ENCODE measurements around the gene RGL4.
"Not testable (repeated sequence)": the region's sequence is repeated elsewhere in the genome, so short reads cannot be mapped to it uniquely, and the experiment has no call there.

RGL4 gene

DNA sequence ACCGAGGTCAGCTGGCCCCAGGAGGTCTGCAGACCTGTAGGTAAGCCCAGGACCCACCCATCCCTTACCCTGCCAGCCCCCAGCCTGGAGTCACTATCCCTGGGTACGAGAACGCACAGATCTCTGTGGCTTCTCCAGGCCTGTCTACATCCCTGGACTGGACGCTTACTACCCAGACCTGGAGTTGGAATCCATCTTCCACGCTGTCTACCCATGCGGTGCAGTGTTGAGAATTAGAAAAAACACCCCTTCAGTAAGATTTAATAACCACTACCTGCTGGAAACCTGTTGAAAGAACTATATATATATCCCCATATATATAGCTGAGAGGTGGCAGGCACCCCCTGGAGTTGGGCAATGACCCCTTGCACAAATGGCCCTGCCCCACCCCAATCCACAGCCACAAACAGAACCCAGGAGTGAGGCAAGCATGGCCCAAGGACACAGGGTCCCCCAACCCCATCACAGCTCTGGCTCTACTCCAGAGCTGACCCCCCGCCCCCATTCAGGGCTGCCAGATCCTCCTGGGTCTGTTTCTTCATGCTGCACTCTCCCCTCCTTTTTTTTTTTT, 17.7 kb upstream of the RGL4 start:
- H3K27me3 ChIP-seq (ENCODE audit: control insufficient read depth, insufficient read depth, low read length): no peaks in the 10 kb centered on the region

DNA sequence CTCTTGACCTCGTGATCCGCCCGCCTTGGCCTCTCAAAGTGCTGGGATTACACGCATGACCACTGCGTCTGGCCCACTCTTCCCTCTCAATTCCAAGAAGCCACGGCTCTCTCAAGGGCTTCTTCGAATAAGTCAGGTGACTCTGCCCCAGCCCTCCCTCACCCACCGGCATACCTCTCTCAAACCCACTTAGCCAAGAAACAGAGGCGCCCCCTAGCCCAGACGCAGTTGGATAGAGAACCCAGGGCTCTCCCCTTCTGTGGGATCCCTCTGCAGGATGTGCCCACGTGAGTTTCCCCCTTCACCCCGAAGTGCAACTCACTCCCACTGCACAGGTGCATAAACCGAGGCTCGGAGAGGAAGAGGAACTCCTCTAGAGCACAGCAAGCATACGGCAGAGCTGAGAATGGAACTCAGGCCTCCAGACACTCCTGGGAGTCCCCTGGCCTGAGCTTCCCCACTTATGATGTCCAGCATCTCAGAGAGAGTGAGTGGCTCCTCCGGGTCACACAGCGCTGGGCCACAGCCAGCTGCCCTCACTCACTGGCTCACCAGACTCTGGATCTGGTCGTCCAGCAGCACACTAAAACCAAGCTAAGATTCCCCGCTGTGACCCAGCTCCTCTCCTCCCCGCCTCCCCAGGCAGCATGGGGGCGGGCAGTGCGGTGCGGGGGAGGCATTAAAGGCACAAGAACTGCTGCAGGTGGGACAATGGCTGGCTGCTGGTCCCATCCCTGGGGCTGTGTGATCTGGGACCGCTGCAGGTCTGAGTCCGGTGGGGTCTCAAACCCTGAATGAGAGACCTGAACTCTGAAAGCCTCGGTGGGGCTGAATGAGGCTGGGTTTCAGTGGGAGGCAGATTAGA, 16.8 kb upstream of the RGL4 start:
- Histone ChIP-seq H3K27me3 (ENCODE audit: control insufficient read depth, insufficient read depth, low read length) (no peaks in the 10 kb centered on the region), H3K4me1 (ENCODE audit: control insufficient read depth, insufficient read depth, low read length) (peaks cover 15% of the 10 kb centered on the region), H3K9me3 (ENCODE audit: control insufficient read depth, low read length) (no peaks in the 10 kb centered on the region), H3K9ac (ENCODE audit: low read length) (no peak overlapping the region), H3K36me3 (ENCODE audit: control insufficient read depth, insufficient read depth, low read length) (no peaks in the 10 kb centered on the region), H3K4me3 (ENCODE audit: low read length) (no peak overlapping the region)

More for the DNA sequence above, 17.7 kb upstream of the RGL4 start:
- no peaks in the 10 kb centered on the region for H3K9me3 ChIP-seq (ENCODE audit: control insufficient read depth, low read length)
- peaks cover 15% of the 10 kb centered on the region for H3K4me1 ChIP-seq (ENCODE audit: control insufficient read depth, insufficient read depth, low read length)
- H3K4me3 ChIP-seq (ENCODE audit: low read length): no peak overlapping the region
- H3K36me3 ChIP-seq (ENCODE audit: control insufficient read depth, insufficient read depth, low read length): no peaks in the 10 kb centered on the region
- no peak overlapping the region for H3K9ac ChIP-seq (ENCODE audit: low read length)

DNA sequence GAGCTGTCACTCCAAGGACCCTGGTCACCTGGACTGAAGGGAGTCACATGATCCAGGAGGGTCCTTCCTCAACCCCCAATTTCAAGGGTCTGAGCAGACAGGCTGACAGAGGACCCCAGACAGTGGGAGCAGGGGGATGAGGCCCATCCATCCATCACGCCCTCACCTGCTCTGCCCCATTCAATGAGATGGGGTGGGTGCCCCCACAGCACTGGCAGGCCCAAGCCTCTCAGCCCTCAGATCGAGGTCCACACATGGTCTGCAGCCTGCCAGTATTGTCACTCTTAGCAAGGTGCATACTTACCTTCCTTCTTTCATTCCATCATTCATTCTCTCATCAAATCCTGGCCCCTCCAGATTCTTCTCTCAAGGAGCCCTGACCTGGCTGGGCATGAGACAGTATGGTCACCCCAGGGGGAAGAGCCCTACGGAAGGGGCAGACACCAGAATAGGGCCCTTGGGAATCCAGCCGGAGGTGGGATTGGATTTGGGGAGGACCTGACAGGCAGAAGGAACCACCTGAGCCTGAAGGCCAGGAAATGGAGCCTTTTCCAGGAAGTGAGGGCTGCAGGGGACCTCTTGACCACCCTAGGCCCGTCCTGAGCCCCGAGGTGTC, 15.8 kb upstream of the RGL4 start:
- not testable (repeated sequence) for H3K9ac ChIP-seq (ENCODE audit: low read length); H3K9me3 ChIP-seq (ENCODE audit: control insufficient read depth, low read length); H3K27me3 ChIP-seq (ENCODE audit: control insufficient read depth, insufficient read depth, low read length); H3K4me3 ChIP-seq (ENCODE audit: low read length); H3K36me3 ChIP-seq (ENCODE audit: control insufficient read depth, insufficient read depth, low read length)
- peaks cover 15% of the 10 kb centered on the region for H3K4me1 ChIP-seq (ENCODE audit: control insufficient read depth, insufficient read depth, low read length)

DNA sequence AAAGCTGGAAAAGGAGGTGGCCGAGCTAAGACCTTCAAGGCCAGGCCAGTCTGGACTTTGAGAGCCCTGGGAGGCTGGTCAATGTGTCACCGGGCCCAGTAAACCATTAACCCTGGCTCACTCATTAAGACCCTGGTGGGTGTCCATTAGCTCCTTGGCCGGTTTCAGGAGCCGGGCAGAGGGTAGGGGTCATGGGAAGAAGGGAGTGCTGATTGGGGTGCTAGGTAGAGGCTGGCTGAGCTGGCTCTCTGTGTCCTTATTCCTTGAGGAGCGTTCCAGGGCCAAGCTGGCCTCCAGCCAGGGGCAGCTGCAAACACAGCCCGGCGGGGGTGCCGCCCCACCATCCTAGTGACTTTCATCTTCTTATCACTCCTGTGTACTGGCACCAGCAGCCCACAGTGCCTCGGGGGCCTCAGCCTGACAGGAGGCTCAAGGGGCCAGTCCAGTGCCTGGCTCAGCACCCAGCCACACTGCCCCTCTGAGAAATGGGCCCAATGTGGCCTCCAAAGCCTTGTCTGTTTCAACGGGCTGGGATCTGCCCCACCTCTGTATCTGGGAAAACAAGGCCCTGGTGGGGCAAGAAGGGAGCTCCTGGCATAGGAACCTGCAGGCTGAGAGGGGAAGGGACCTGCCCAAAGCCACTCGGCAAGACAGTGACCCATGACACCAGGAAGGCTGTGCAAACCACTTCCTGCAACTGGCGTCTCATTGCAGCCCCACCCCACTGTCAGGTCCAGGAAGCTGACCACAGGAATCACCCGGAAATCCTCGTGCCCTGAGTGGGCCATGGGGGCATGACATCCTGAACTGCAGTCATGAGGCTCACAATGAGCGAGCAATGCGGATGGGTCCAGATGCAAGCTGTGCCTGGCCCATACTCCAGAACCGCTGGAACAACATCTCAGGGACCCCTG, 15.1 kb upstream of the RGL4 start:
- H3K27me3 ChIP-seq (ENCODE audit: control insufficient read depth, insufficient read depth, low read length): no peaks in the 10 kb centered on the region
- H3K9me3 ChIP-seq (ENCODE audit: control insufficient read depth, low read length): no peaks in the 10 kb centered on the region
- H3K9ac ChIP-seq (ENCODE audit: low read length): no peak overlapping the region
- H3K4me3 ChIP-seq (ENCODE audit: low read length): no peak overlapping the region
- peaks cover 15% of the 10 kb centered on the region for H3K4me1 ChIP-seq (ENCODE audit: control insufficient read depth, insufficient read depth, low read length)
- no peaks in the 10 kb centered on the region for H3K36me3 ChIP-seq (ENCODE audit: control insufficient read depth, insufficient read depth, low read length)

DNA sequence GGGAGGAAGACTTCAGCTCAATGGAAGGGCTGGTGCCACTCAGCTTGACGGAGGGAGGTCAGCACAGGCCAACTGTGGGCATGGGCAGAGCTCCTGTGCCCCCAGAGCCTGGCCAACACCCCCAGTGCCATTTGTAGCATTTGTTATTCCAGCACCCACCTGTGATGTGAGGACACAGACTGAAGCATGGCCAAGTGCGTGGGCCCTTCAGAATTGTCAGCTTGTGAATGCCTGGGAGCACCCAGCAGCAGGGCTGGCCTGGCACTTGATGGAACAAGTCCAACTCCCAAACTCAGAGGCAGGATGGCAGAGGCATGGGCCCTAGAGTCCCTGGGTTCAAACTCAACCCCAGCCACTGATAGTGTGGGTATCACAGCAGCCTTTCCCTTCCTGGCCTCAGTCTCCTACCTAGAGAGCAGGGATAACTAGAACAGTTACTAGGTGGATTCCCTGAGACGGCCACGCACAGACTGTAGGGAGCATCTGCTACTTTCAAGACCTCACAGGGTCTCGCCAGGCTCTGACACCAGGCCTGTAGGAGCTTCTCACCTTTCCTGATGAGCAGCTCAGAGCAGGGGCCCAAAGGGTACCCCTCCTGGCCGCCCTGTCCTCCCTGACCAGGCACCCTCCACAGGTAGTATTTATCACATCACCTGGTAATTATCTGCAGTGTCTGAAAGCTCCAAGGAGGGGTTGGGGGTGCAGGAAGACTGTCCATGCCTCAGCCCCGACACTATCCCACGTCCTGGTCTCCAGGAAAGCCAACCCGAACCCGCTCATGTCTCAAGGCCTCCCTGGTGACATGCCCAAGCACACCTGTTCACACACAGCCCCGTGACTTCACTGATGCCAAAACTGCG, 13.7 kb upstream of the RGL4 start:
- H3K36me3 ChIP-seq (ENCODE audit: control insufficient read depth, insufficient read depth, low read length); H3K9ac ChIP-seq (ENCODE audit: low read length); H3K4me3 ChIP-seq (ENCODE audit: low read length); H3K27me3 ChIP-seq (ENCODE audit: control insufficient read depth, insufficient read depth, low read length); H3K9me3 ChIP-seq (ENCODE audit: control insufficient read depth, low read length): not testable (repeated sequence)
- H3K4me1 ChIP-seq (ENCODE audit: control insufficient read depth, insufficient read depth, low read length): peaks cover 15% of the 10 kb centered on the region

DNA sequence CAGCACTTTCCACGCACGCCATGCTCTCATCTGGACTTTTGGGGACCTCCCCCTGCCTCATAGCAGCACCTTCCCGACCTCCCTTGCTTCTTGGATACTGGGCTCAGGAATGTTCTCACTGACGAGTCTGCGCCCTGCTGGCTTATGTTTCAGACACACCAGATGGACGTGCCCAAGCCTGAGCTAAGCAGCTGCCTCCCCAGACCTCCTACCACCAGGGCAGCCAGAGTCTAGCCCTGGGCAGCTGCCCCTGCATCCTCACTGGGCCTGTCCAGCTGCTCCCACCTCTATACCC, 13.2 kb upstream of the RGL4 start:
- Histone ChIP-seq H3K9ac (ENCODE audit: low read length) (no peak overlapping the region), H3K4me1 (ENCODE audit: control insufficient read depth, insufficient read depth, low read length) (peaks cover 15% of the 10 kb centered on the region), H3K9me3 (ENCODE audit: control insufficient read depth, low read length) (no peaks in the 10 kb centered on the region), H3K27me3 (ENCODE audit: control insufficient read depth, insufficient read depth, low read length) (no peaks in the 10 kb centered on the region), H3K4me3 (ENCODE audit: low read length) (no peak overlapping the region), H3K36me3 (ENCODE audit: control insufficient read depth, insufficient read depth, low read length) (no peaks in the 10 kb centered on the region)

DNA sequence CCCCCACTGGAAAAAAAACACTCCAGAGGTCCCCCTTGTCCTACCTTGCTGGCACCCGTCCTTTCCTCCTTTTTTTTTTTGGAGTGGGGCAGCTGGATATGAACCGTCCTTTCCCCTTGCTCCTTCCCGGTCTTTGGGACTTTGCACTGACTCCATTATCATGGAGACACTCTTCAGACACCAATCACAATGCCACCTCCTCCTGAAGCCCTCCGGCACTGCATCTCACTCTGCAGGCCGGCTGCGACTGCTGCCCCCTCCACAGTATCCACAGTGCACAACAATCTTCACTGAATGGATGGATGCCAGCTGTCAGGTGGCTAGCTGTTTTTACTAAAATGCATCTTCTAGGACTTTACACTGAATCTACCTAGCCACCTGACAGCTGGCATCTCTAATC, 12.7 kb upstream of the RGL4 start:
- Histone ChIP-seq H3K36me3 (ENCODE audit: control insufficient read depth, insufficient read depth, low read length) (no peaks in the 10 kb centered on the region), H3K27me3 (ENCODE audit: control insufficient read depth, insufficient read depth, low read length) (no peaks in the 10 kb centered on the region), H3K4me3 (ENCODE audit: low read length) (no peak overlapping the region), H3K9me3 (ENCODE audit: control insufficient read depth, low read length) (no peaks in the 10 kb centered on the region), H3K4me1 (ENCODE audit: control insufficient read depth, insufficient read depth, low read length) (peaks cover 15% of the 10 kb centered on the region), H3K9ac (ENCODE audit: low read length) (no peak overlapping the region)

DNA sequence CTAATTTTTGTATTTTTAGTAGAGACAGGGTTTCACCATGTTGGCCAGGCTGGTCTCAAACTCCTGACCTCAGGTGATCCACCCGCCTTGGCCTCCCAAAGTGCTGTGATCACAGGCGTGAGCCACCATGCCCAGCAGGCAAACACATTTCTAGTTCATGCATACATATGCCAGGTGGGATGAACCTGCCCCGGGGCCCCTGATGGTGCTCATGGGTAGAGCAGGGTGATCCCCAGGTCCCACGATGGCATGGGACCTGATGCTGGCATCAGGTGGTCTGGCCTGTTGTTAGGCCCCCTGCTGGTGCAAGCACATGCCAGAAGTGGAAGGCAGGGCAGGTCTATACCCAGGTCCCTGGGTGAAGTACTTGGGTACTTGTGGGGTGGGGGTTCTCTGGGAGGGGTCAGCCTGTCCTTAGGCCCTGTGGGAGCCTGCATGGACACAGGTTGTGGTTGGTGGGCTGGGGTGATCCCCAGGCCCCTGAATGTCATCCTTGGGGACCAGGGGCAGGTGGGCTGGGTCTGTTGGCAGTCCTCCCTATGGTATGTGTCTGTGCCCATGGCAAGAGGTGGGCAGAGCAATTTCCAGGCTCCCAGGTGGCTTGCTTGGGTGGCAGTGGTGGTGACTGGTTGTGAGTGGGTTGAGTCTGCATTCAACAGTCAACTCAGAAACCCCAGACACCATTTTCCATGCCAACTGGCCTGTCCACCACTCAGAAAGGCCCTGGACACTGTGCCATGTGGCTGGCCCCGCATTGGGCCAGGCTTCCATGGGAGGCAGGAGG, 9.6 kb upstream of the RGL4 start:
- H3K4me3 ChIP-seq (ENCODE audit: low read length): no peak overlapping the region
- peaks cover 3% of the 10 kb centered on the region for H3K4me1 ChIP-seq (ENCODE audit: control insufficient read depth, insufficient read depth, low read length)
- no peaks in the 10 kb centered on the region for H3K9me3 ChIP-seq (ENCODE audit: control insufficient read depth, low read length)
- no peaks in the 10 kb centered on the region for H3K27me3 ChIP-seq (ENCODE audit: control insufficient read depth, insufficient read depth, low read length)
- H3K36me3 ChIP-seq (ENCODE audit: control insufficient read depth, insufficient read depth, low read length): no peaks in the 10 kb centered on the region
- no peak overlapping the region for H3K9ac ChIP-seq (ENCODE audit: low read length)

DNA sequence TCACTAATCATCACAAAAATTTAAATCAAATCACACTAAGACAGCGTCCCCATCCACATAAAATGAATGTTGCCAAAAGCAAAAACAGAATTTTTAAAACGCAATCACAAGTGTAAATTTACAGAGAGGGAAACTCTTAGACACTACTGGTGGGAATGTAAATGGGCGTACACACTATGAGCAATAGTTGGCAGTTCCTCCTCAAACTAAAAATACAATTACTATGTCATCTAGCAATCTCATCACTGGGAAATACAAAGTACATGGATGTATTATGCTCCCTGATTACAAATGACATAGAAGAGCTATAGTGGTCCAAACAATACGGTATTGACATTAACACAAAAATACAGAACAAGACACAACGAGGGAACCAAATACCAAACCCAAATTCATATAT, 8.7 kb upstream of the RGL4 start:
- Histone ChIP-seq H3K9ac (ENCODE audit: low read length) (no peak overlapping the region), H3K36me3 (ENCODE audit: control insufficient read depth, insufficient read depth, low read length) (no peaks in the 10 kb centered on the region)

DNA sequence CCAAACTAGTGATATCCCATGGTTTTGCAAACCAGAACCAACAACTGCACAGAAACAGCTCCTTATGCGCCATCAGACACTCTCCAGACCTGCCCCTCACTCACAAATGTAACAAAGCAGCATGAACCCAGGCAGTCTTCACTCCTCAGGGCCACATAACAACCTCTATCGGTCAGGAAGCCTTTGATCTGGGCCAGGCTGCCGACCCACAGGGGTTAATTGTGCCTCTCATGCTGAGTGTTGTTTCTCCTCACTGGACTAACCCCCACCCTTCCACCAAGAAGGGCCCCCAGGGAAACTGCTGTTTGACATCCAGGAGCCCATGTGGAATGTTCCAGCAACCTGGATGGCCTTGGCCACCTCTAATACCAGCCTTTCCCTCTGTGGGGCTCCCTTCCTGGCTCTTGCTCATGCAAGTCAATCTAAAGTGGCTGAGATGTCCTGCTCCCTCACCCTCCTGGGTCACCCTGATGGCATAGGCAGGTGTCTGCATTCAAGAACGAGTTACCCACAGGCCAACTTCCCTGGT, 7.9 kb upstream of the RGL4 start:
- Histone ChIP-seq H3K36me3 (ENCODE audit: control insufficient read depth, insufficient read depth, low read length) (no peaks in the 10 kb centered on the region), H3K9me3 (ENCODE audit: control insufficient read depth, low read length) (no peaks in the 10 kb centered on the region)

More for the DNA sequence above, 8.7 kb upstream of the RGL4 start:
- Histone ChIP-seq H3K4me3 (ENCODE audit: low read length) (no peak overlapping the region), H3K9me3 (ENCODE audit: control insufficient read depth, low read length) (no peaks in the 10 kb centered on the region), H3K4me1 (ENCODE audit: control insufficient read depth, insufficient read depth, low read length) (no peaks in the 10 kb centered on the region), H3K27me3 (ENCODE audit: control insufficient read depth, insufficient read depth, low read length) (no peaks in the 10 kb centered on the region)

More for the DNA sequence above, 7.9 kb upstream of the RGL4 start:
- Histone ChIP-seq H3K27me3 (ENCODE audit: control insufficient read depth, insufficient read depth, low read length) (no peaks in the 10 kb centered on the region), H3K9ac (ENCODE audit: low read length) (no peak overlapping the region), H3K4me1 (ENCODE audit: control insufficient read depth, insufficient read depth, low read length) (no peaks in the 10 kb centered on the region), H3K4me3 (ENCODE audit: low read length) (no peak overlapping the region)

All from mucosa of stomach (tissue), 1 donor.